Stimulated activated CD4-positive, alpha-beta T cell treated with anti-CD3 and anti-CD28 coated beads, Interleukin-1b, Interleukin-23, amount 100 ng/mL, for 4 hours (primary cell): ENCODE data around the gene FRMD4A.

Experiments
- DNase-seq, 2 donors: peaks; one replicate each; pipeline ENCODE4 v3.0.0-alpha.2; 2020; ENCODE audit warnings: low read depth in 2 of 2

FRMD4A gene

DNA sequence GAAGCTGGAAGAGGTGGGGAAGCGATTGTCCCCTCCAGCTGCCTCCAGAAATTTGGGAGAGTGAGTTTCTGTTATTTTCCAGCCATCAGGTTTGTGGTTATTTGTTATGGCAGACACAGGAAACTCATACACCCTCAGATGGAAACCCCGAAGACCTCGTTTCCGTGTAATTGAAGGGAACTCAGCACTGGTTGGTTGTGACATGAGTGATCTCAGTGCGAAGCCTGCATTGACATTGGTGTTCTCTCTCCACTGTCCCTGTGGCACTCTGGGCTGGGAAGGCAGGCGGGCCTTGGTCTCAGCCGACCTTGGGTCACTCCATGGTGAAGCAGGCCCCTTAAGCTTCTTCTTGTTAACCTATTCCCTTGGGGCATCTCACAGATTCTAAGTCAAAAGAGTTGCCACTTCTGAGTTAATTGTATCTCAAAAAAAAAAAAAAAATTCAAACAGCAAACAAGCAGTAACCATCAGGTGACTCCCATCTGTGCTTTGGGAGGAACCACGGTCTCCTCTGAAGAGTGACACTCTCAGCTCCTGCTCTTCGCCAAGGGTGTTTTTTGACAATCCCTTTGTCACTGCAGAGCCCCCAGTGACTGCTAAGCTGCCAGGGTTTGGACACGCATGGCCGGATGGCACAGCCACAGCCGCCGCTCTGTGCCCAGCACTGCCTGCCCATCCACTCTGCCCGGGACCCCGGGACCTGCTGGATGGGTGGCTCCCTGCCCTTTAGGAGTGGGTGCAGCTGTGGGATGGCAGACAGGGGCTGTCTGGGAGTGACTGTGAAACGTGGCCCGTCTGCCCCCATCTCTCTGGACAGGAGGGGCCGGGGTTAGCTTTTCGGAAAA, 510.4 kb downstream of the FRMD4A start:
- DNase-seq = no peak

DNA sequence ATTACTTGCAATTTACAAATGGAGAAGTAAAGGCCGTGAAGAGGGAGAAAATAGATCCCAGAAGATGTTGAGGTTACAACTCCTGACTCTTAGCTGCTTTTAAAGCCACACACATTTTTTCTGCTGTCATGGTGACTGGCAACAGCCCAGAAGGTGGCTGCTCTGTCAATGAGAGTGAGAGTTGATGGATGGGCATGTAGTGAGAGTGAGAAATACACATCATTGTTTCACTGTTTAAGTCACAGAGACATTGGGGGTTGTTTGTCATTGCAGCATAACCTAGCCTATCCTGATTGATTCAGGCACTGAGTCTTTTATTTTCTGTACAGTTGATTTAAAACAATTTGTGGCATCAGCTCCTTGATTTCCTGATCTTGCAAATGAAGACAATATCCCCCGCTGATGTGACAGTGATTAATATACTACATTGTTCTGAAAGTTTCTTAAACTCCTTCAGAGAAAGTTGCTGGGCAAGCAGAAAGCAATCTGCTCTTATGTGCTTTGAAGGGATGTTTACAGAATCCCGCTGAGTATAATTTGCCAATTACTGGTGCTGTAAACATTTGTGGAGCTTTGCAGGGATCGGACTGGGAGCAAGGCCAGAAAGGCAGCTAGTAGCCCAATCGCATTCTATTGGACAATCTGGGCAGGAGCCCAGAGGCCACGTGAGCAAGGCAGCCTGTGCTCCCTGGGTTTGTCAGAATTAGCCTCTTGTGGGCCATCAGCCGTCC, 514.4 kb downstream of the FRMD4A start:
- DNase-seq = no peak

DNA sequence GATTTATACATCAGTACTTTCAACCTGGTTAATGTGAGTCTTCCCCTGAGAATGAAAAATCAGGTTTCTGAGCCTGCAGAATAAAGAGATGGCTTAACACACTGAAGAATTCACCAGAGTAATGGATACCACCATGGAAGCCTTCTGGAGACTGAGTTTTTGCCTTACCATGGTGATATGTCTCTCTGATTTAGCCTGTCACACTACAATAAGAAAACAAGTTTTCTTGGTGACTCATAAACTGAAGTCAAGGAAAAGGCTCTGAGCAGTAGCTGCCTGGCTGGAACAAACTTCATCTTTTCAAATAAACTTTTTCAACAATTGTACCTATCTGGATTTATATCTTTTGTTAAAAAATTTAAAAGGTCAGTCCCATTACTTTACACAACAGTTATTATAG, 515.0 kb downstream of the FRMD4A start:
- DNase-seq = no peak

DNA sequence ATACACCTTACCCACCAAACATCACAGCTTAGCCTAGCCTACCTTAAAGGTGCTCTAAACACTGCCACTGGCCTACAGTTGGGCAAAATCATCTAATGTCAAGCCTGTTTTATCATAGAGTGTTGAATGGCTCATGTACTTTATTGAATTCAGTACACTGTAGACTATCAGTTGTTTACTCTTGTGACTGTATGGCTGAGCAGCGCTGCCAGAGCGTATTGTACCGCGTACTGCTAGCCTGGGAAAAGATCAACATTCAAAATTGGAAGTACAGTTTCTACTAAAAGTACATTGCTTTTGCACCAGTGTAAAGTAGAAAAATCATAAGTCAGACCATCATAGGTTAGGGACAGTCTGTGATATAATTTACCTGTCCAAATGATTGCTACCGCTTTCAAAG, 517.2 kb downstream of the FRMD4A start:
- no peak for DNase-seq

DNA sequence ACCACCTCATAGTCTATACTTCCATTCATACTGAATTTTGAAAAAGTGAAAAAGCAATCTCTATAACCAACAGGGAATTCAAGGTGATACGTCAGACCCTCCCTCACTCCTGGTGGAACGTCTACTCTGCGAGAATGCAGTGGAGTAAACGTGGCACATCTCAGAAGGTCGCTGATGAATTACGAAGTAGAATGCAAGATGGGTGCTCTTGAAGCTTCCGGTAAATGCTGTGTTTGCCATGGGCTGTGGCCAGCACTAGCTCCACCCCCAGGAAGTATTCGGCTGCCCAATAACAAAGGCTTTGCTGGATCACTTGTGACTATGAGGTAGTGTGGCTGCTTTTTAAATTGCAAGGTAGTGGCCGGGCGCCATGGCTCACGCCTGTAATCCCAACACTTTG, 517.9 kb downstream of the FRMD4A start:
- no peak for DNase-seq

DNA sequence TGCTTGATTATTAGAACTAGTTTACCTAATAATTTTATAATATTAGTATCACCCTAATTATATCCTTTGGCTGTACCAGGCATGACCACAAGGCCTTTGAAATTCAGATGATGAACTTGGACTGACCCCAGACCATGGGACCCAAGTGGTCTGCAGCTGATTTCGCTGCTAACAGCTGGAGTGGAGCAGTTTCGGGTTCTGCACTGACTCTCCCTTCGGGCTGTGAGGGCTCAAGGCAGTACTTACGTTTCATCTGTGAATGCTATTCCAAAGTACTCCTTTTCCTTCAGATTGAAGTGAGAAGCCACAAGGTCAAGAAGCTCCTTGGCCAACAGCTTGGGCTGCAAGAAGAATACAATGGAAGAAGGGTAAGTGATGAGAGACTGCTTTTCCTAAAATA, 520.2 kb downstream of the FRMD4A start:
- DNase-seq = no peak

DNA sequence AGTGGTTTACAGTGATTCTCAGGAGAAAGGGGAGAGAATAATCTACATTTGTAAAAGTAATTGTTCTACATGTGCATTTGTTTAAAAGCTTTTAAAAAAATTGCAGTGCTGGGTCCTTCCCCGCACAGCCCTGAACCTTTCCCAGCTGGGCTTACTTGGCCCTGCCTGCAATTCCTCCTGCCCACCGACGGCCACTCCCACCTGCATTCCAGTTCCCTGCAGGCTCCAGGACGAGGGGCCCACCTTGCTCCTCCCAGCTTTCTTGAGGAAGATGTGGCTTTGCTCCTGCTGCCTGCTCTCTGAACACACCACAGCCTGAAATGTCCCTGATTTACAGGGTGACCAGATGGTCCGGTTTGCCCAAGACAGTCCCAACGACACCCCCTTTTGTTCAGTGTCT, 521.3 kb downstream of the FRMD4A start:
- DNase-seq = no peak

DNA sequence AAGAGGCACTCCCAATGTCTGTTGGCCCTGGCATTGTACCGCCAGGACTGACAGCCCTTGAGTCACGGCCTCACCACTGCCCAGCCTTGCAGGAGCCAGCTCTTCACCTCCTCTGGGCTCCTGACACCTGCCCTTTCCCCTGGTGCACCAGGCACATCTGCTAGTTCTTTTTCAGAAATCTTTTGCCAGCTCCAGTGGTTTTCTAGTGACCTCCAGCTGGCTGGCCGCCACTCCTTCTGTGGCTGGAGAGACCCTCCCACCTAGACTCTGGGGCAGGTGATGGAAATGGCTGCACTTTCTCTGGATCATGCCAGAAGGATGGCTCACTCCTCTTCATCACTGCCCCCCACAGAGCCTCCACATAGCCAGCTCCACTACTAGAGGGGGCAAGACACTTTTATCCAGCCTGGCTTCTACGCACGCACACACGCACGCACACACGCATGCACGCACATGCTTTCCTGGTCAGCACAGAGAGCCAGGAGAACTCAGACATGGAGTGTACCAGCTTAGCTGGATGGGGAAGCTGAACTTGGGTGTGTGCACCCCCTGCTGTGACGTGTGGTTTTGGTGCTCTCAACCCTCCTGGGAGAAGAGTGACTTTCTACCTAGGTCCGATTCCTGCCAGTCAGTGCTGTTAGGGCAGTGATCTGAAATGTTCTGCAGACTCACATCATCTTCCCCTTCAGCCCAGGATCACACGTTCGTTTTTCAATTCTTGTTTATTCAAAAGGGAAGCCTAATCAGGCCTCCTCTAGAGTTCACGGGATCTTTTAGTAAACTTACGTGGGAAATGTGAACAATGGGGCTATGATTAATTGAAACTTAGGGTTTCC, 522.0 kb downstream of the FRMD4A start:
- no peak for DNase-seq

DNA sequence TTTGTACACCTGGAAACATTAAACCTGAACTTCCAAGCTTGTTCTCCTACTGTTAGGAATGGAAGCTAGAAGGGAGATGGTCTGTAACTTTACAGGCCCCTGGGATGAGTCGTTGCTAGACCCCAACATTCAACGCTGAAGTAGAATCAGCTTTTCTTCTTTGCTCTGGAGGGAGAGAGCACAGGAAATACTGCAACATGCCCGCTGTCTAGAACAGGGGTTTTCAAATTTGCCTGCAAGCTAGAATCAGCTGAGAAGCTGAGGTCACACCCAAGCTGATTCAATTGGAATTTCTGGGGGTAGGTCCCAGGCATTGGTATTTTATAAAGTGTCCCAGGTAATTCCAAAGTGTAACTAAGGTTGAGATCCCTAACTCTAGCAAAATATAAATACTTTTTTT, 524.3 kb downstream of the FRMD4A start:
- no peak for DNase-seq

DNA sequence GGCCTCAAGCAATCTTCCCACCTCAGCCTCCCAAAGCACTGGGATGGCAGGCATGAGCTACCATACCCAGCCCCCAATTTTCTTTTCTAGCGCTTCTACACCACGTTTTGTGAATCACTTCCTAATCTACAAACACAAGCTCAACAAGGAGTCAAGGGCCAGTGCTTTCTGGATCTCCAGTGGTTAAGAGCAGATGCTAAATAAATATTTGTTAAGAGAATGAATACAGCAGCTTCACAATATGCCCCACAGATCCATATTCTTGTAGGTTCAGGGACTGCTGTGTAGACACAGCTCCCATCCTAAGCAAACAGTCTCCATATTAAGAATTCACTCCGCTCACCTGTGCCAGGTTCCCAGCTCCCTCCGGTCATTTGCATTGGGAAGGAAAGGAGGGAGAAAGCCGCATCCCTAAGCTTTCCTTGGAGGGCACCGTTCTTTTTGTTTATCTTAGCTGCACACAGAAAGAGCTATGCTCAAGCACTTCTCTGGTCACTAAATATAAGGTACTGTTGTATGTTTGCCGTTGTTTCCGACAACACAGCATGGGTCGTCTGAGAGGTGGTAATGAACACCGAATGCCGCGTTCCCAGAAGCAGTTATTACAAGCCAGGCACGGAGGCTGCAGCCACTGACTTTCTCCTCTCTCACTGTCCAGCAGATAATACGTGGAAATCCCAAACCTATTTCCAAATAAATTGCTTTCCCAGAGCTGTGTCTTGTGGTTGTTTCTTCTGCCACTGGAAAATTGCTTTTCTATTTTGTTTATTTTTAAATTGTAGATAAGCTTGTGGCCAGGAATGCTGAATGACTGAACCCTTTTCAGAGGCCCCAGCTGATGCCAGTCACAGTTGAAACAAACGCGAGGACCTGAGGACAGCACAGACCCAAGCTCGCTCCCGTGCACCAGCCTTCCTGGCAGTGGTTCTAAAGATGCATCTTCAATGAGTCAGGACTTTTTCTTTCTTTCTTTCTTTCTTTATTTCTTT, 526.9 kb downstream of the FRMD4A start:
- no peak for DNase-seq

DNA sequence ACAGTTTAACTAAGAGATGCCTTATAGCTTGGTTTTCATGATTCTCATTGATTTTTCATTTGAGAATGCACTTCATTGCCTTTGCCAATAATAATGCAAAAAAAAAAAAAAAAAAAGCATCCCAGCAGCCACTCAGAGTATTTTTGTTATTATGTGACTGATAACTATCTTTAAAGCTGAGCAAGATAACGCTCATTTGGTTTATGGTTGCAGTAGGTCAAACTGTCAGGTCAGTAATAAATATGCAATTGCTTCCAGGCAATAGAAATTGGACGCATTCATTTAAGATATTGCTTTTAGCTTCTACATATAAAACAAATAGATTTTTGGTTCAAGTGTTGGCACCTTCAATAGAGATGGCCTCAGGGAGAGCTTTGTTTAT, 528.8 kb downstream of the FRMD4A start:
- DNase-seq = no peak

DNA sequence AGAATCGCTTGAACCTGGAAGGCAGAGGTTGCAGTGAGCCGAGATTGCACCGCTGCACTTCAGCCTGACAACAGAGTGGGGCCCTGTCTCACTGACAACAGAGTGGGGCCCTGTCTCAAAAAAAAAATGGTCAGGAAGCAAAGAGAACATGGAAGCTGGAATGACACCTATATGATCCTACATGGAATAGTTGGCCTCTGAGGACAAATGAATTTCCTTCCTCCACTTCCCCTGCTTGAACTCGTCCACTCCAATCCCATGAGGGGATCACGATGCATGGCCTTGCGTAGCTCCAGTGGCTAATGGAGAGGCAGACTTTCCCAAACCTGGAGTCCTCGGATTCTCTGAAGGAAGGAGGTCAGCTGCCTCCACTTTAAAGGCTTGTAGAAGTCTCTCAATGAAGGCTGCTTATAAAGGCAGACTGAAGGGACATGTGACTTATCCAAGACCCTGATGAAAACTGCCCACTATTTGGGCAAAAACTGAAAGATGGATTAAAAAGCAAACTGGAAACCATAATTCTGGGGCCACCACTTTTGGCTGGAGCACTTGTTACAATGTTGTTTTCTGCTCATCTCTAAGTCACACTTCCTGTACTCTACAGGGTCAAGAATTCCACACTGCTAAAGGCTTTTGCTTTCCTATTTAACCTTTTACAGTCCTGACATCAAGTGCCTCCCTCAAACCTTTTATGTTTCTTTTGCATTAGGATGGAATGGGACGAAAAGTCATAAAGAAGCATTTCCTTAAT, 529.4 kb downstream of the FRMD4A start:
- no peak for DNase-seq

DNA sequence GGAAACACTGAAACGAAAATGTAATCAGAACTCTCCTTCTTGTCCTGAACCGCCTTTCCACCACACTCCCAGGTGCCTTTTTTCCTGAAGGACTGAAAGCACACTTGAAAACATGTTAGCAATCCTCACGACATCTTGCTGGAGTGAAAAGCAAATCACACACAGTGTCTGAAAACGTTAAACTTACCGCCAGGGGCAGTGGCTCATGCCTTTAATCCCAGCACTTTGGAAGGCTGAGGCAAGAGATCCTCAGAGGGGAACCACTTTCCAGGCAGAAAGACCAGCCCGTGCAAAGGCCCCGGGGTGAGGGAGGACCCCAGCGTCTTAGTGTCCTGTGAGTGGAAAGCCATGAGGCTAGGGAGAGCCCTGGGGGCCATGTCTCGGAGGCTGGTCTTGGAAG, 533.6 kb downstream of the FRMD4A start:
- no peak for DNase-seq

DNA sequence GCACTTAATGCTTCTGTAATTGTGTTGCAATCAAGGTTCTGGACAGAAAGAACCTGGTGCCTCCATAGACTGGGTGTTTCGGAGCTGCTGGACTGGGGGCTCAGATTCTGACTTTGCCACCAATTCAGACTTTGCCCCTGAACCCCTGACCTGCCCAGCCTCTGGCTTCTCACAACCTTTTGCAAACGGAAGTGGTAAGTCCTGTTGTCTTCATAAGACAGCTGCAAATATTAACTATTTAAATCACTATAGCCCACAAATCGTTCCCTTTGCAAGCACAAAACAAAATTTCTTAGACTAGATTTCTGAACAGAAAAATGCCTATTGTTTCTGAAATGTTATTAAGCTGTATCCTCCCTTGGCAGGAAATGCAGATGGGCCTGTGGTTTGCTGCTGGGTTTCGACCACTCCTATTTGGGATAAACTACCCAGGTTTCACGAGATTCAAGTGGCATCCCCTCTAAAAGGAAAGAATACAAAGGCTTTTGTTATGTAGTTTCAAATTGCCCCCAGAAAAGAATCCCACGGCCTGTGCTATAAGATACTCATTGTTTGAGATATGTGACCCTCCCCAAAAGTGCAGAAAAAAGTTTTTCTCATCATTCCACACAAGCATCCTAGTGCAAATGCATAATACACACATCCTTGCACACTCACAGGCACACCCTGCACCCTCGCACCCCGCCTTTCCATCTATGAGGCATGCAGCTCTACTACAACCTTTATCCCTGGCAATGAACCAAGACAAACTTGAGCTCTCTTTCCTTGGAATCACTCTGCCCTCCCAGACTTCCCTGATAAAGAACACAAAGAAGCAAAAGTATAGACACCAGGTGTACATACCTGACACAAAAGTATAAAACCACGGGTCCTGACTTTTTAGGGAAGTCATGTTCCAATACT, 534.8 kb downstream of the FRMD4A start:
- no peak for DNase-seq

DNA sequence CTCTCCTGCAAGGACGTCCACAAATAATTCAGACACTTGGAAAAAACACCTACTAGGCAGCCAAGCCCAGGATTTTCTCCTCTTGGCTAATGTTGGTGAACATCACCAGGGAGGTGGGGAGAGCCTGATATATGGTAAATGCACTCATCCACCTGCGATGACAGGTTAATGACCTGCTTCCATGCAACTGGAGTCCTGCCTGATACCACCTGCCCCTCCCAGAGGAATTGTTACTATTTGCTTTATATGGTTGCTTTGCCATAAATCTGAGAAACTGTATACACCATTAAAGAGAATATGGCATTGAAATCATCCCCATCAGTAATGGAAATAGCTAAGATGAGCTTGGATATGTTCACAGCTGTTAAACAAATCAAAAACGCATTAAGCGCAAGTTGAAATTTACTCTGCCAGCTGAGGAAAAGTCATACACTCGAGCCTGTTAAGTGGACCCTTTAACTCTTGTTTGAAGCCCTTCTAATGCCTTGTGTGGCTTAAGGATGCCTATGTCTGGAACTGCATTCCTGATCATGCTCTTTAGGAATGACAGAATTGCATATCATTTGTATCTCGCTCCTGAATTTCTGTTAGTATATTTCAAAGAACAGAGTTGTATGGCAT, 535.6 kb downstream of the FRMD4A start:
- no peak for DNase-seq

DNA sequence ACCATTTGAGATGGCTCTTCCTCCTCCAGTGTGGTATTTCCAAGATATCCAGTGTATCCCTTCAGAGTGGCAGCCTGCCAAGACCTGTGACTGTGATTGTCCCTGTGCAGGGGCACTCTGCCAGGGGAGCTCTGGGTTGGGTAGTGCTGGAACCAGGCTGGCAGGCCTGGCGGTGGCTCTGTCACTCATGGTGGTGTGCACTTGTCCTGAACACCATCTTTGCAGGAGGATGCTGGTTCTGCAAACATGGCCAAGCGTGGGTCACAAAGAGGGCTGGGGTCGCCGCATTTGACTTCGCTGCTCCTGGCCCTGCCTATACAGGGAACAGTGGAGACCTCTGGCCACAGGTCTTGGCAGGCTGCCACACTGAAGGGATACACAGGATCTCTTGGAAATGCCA, 538.7 kb downstream of the FRMD4A start:
- no peak for DNase-seq

DNA sequence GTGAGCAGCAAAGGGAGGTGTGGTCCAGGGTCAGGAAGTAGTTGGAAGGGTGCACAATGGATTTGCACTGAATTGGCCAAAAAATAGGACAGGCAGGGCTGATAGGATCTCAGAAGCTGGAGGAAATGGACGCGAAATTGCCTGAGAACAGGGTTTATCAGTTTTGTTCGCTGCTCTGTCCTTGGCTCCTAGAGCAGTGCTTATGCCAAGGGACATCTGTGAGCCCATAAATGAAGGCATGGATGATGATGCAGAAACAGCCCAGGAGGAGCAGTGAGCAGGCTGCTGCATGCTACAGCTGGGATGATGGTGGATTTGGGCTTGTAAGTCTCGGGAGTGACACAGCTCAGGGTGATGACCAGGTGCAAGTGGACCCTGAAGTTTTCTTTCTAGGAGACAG, 539.2 kb downstream of the FRMD4A start:
- DNase-seq = no peak

DNA sequence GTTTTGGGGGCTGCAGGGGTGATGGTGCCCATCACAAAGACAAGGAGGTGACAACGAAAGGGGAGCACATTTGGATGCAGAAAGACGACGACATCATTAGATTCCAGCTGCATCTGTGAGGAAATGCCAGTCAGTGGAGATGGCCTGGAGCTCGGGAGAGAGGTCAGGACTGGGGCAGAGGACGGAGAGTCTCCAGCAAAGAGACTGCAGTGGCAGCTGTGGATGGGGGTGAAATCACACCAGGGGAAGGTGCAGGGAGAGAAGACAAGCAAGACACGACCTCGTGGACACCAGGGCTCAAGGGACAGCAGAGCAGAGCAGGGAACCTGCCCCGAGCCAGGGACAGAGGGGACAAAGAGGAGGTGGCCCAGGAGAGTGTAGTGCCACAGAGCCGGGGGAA, 540.5 kb downstream of the FRMD4A start:
- DNase-seq = no peak

DNA sequence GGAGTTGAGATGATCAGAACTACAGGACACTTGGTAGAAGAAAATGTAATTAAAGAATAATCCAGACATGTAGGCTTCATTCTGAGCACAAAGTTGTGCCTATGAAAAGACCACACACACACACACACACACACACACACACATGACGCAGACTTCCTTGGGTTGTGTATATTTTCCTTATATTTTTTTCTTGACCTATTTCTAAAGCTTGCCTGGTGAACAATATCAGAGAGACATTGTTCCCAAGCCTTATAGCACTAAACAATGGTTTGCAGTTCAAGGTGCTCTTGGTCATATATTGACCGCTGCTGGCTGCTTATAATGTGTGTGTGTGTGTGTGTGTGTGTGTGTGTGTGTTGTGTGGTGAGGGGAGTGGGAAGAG, 541.3 kb downstream of the FRMD4A start:
- DNase-seq = no peak
